Measurements from ENCODE around the gene SORCS1. TPM values are rescaled to one million over a fixed set of nuclear protein-coding genes. Genes with fewer than 3 reads are reported as not detected.

Gene SORCS1
- total RNA-seq, 1 experiment from 2014 or later = not detected

DNA sequence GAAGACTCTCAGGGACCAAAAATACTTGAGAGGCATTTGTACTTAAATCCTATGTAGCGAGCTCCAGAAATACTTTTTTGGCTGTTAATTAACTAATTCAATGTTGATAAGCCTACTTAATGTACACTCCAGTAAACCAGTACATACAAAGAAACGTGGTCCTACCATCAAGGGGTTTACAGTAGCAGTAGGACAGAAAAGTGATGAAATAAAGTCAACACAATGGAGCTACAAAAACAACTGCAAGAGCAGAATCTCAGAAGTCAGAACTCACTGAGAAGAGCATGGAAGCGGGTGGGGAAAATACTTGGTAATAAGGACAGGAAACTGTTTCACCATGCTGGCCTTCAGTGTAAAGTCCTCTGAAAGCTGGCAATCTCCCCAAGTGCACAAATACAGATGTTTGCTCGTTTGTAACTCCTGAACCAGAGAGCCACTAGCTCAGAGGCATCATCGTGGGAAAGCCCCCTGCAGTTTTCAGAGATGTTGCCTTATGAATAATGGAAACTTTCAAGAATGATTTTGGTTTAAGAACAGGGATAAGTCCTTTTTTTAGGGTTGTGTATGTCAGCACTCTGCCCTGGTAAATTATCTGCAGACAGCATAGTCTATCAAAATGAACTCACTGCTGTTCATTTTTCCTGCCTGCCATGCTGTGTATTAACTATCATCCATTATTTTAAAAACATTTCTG lies 233.2 kb downstream of the SORCS1 start (continued):
- TF ChIP-seq CTCF (IDR thresholded peaks at IDR 0.05 in 2 of 3, conservative IDR thresholded peaks at IDR 0.05 in 1 of 3; ENCODE audit: borderline replicate concordance in 1 of 3, insufficient read depth in 1 of 3, low read depth in 2 of 3, low read length in 2 of 3) = no peak
- TF ChIP-seq YY1 (IDR thresholded peaks at IDR 0.05; ENCODE audit: extremely low read depth, insufficient replicate concordance, low read depth, low read length) = no peak
- TF ChIP-seq CEBPB (IDR thresholded peaks at IDR 0.05; ENCODE audit: low read depth) = no peak
- no peak for TF ChIP-seq SP1 (IDR thresholded peaks at IDR 0.05; ENCODE audit: low read depth)
- TF ChIP-seq ELF1 (IDR thresholded peaks at IDR 0.05; ENCODE audit: borderline replicate concordance, low read depth) = no peak
- TF ChIP-seq EGR1 (IDR thresholded peaks at IDR 0.05; ENCODE audit: low read depth) = no peak
- no peak for TF ChIP-seq JUND (IDR thresholded peaks at IDR 0.05)
- TF ChIP-seq ATF3 (IDR thresholded peaks at IDR 0.05) = no peak
- TF ChIP-seq FOSL1 (IDR thresholded peaks at IDR 0.05; ENCODE audit: low read depth) = no peak

GRCh38 chr10:106930751-106931150 lies 233.8 kb downstream of the SORCS1 start:
- H3K4me3 ChIP-seq (replicated peaks in 1 of 2; ENCODE audit: low read depth in 1 of 2, low read length in 2 of 2) = no peak overlapping the region
- ATAC-seq (no peak), DNase-seq (ENCODE audit: low read depth, low spot score) (no peak)
- ChIA-PET POLR2A (no interaction called here), RAD21 (ENCODE audit: low non-redundant PET in 1 of 2, low total read pairs in 2 of 2, uncharacterized antibody in 2 of 2, unreplicated experiment in 2 of 2) (no interaction called here), CTCF (no interaction called here)
- no TSS peak for BruUV-seq (replicated peaks)
- no peaks in the 10 kb centered on the region for H3K79me2 ChIP-seq (ENCODE audit: insufficient read depth, low read length)
- peaks cover 27 to 28% of the 10 kb centered on the region in 2 experiments; a peak in 2 of 4 replicates for H3K9me3 ChIP-seq (ENCODE audit: control insufficient read depth in 1 of 2, insufficient read depth in 1 of 2, low read depth in 1 of 2, low read length in 2 of 2)
- H2AFZ ChIP-seq (ENCODE audit: low read depth, low read length, poor library complexity, severe bottlenecking) = no peak overlapping the region
- H3K4me1 ChIP-seq (ENCODE audit: control insufficient read depth in 1 of 2, insufficient read depth in 2 of 2, low read length in 2 of 2) = no peaks in the 10 kb centered on the region
- no peaks in the 10 kb centered on the region for H3K36me3 ChIP-seq (ENCODE audit: control insufficient read depth in 1 of 2, insufficient read depth in 2 of 2, low read length in 2 of 2)
- H3K27me3 ChIP-seq (ENCODE audit: insufficient read depth, low read length) = no peaks in the 10 kb centered on the region
- no peak overlapping the region for H3K4me2 ChIP-seq (ENCODE audit: low read length)
- H3K9me2 ChIP-seq (ENCODE audit: insufficient read depth) = no peaks in the 10 kb centered on the region
- no peaks in the 10 kb centered on the region for H4K20me1 ChIP-seq (ENCODE audit: insufficient read depth)
- intact Hi-C loops (cut with micrococcal nuclease) = no loop called here
- TF ChIP-seq, protein P1, sequence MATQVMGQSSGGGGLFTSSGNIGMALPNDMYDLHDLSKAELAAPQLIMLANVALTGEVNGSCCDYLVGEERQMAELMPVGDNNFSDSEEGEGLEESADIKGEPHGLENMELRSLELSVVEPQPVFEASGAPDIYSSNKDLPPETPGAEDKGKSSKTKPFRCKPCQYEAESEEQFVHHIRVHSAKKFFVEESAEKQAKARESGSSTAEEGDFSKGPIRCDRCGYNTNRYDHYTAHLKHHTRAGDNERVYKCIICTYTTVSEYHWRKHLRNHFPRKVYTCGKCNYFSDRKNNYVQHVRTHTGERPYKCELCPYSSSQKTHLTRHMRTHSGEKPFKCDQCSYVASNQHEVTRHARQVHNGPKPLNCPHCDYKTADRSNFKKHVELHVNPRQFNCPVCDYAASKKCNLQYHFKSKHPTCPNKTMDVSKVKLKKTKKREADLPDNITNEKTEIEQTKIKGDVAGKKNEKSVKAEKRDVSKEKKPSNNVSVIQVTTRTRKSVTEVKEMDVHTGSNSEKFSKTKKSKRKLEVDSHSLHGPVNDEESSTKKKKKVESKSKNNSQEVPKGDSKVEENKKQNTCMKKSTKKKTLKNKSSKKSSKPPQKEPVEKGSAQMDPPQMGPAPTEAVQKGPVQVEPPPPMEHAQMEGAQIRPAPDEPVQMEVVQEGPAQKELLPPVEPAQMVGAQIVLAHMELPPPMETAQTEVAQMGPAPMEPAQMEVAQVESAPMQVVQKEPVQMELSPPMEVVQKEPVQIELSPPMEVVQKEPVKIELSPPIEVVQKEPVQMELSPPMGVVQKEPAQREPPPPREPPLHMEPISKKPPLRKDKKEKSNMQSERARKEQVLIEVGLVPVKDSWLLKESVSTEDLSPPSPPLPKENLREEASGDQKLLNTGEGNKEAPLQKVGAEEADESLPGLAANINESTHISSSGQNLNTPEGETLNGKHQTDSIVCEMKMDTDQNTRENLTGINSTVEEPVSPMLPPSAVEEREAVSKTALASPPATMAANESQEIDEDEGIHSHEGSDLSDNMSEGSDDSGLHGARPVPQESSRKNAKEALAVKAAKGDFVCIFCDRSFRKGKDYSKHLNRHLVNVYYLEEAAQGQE (IDR thresholded peaks at IDR 0.05; ENCODE audit: low read depth) = no peak
- TF ChIP-seq ELF1 (IDR thresholded peaks at IDR 0.05; ENCODE audit: borderline replicate concordance, low read depth) (no peak), TCF7L2 (IDR thresholded peaks at IDR 0.05; ENCODE audit: borderline replicate concordance, extremely low read depth, insufficient read depth, insufficient read length) (no peak), EGR1 (IDR thresholded peaks at IDR 0.05; ENCODE audit: low read depth) (no peak), EZH2 (IDR thresholded peaks at IDR 0.05) (no peak)
- H3K27ac ChIP-seq (ENCODE audit: low read depth, low read length) = no peak overlapping the region
- no peak overlapping the region for H3K9ac ChIP-seq (ENCODE audit: low read length)

Measured in HCT116 (cell line).